ENCODE data around the gene PRKCE. TPM values are rescaled to one million over a fixed set of nuclear protein-coding genes. Genes with fewer than 3 reads are reported as not detected.

PRKCE gene
- total and polyA plus RNA-seq, 4 donors: 2.5 to 38.6 (median 5.8) TPM

DNA sequence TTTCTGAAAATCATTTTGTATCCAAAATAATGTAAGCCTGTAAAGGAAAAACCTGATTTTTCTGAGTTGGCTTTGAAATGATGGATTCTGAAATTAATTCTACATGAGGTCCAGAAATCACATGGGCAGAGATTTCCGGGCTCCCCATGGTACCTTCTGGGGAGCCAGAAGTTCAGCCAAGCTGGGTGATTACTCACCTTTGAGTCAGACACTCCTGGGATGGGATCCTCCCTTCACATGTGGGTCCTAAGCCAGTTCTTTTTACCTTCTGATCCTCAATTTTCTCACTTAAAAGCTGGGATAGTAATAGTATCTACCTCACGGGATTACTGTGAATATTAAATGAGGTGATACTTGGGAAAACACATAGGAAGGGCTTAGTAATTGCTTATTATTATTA, 465.9 kb downstream of the PRKCE start:
- WGBS: 76% methylated on average over 2 of the region's 2 CpGs
- no peak overlapping the region for H3K4me3 ChIP-seq (ENCODE audit: low read depth in 1 of 3, low read length in 3 of 3)

DNA sequence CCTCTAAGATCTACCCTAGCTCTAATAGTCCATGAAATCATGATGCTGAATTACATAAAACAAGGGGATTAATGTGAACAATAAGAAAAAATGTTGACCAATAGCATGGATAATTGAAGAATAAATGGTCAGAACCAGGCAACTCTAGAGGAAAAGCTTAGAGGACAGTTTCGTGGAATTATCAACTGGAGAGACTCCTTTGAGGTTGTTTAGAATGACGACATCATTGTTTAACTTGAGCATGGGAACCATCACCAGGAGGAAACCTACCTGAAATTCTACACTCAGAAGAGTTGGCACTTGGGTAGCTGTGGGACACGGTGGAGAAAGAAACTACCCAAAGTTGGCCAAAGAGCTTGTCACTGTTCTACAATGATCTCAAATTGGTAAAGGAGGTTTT, 466.5 kb downstream of the PRKCE start:
- WGBS: 82% methylated on average over 3 of the region's 3 CpGs

More for the DNA sequence above, 465.9 kb downstream of the PRKCE start:
- no peaks in the 10 kb centered on the region for H3K9me3 ChIP-seq (ENCODE audit: control insufficient read depth in 4 of 4, low read length in 3 of 4)
- H3K9ac ChIP-seq (ENCODE audit: low read depth in 1 of 2, low read length in 2 of 2): no peak overlapping the region
- no peaks in the 10 kb centered on the region for H3K36me3 ChIP-seq (ENCODE audit: control insufficient read depth in 4 of 4, insufficient read depth in 3 of 4, low read depth in 1 of 4, low read length in 3 of 4)
- no peak for DNase-seq (ENCODE audit: low spot score)
- H3K27me3 ChIP-seq (ENCODE audit: control insufficient read depth in 4 of 4, insufficient read depth in 4 of 4, low read length in 3 of 4): no peaks in the 10 kb centered on the region
- TF ChIP-seq, protein P1, sequence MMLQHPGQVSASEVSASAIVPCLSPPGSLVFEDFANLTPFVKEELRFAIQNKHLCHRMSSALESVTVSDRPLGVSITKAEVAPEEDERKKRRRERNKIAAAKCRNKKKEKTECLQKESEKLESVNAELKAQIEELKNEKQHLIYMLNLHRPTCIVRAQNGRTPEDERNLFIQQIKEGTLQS (IDR thresholded peaks at IDR 0.05): no peak
- TF ChIP-seq EGR1 (IDR thresholded peaks at IDR 0.05; ENCODE audit: low read depth in 2 of 2) (no peak), RXRA (IDR thresholded peaks at IDR 0.05) (no peak), JUND (IDR thresholded peaks at IDR 0.05) (no peak), TAF1 (conservative IDR thresholded peaks at IDR 0.05) (no peak), NR2F2 (IDR thresholded peaks at IDR 0.05) (no peak), RAD21 (IDR thresholded peaks at IDR 0.05) (no peak), GABPA (IDR thresholded peaks at IDR 0.05 in 1 of 2, conservative IDR thresholded peaks at IDR 0.05 in 1 of 2) (no peak), FOXA2 (IDR thresholded peaks at IDR 0.05) (no peak), HNF4G (IDR thresholded peaks at IDR 0.05) (no peak), HNF4A (conservative IDR thresholded peaks at IDR 0.05) (no peak), SP1 (IDR thresholded peaks at IDR 0.05) (no peak)
- TF ChIP-seq, protein P2, sequence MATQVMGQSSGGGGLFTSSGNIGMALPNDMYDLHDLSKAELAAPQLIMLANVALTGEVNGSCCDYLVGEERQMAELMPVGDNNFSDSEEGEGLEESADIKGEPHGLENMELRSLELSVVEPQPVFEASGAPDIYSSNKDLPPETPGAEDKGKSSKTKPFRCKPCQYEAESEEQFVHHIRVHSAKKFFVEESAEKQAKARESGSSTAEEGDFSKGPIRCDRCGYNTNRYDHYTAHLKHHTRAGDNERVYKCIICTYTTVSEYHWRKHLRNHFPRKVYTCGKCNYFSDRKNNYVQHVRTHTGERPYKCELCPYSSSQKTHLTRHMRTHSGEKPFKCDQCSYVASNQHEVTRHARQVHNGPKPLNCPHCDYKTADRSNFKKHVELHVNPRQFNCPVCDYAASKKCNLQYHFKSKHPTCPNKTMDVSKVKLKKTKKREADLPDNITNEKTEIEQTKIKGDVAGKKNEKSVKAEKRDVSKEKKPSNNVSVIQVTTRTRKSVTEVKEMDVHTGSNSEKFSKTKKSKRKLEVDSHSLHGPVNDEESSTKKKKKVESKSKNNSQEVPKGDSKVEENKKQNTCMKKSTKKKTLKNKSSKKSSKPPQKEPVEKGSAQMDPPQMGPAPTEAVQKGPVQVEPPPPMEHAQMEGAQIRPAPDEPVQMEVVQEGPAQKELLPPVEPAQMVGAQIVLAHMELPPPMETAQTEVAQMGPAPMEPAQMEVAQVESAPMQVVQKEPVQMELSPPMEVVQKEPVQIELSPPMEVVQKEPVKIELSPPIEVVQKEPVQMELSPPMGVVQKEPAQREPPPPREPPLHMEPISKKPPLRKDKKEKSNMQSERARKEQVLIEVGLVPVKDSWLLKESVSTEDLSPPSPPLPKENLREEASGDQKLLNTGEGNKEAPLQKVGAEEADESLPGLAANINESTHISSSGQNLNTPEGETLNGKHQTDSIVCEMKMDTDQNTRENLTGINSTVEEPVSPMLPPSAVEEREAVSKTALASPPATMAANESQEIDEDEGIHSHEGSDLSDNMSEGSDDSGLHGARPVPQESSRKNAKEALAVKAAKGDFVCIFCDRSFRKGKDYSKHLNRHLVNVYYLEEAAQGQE (IDR thresholded peaks at IDR 0.05): no peak
- TF ChIP-seq, protein P3, sequence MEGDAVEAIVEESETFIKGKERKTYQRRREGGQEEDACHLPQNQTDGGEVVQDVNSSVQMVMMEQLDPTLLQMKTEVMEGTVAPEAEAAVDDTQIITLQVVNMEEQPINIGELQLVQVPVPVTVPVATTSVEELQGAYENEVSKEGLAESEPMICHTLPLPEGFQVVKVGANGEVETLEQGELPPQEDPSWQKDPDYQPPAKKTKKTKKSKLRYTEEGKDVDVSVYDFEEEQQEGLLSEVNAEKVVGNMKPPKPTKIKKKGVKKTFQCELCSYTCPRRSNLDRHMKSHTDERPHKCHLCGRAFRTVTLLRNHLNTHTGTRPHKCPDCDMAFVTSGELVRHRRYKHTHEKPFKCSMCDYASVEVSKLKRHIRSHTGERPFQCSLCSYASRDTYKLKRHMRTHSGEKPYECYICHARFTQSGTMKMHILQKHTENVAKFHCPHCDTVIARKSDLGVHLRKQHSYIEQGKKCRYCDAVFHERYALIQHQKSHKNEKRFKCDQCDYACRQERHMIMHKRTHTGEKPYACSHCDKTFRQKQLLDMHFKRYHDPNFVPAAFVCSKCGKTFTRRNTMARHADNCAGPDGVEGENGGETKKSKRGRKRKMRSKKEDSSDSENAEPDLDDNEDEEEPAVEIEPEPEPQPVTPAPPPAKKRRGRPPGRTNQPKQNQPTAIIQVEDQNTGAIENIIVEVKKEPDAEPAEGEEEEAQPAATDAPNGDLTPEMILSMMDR (IDR thresholded peaks at IDR 0.05; ENCODE audit: low read depth, low read length, missing input control): no peak
- TF ChIP-seq, protein P4, sequence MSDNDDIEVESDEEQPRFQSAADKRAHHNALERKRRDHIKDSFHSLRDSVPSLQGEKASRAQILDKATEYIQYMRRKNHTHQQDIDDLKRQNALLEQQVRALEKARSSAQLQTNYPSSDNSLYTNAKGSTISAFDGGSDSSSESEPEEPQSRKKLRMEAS (IDR thresholded peaks at IDR 0.05): no peak
- TF ChIP-seq, protein P5, sequence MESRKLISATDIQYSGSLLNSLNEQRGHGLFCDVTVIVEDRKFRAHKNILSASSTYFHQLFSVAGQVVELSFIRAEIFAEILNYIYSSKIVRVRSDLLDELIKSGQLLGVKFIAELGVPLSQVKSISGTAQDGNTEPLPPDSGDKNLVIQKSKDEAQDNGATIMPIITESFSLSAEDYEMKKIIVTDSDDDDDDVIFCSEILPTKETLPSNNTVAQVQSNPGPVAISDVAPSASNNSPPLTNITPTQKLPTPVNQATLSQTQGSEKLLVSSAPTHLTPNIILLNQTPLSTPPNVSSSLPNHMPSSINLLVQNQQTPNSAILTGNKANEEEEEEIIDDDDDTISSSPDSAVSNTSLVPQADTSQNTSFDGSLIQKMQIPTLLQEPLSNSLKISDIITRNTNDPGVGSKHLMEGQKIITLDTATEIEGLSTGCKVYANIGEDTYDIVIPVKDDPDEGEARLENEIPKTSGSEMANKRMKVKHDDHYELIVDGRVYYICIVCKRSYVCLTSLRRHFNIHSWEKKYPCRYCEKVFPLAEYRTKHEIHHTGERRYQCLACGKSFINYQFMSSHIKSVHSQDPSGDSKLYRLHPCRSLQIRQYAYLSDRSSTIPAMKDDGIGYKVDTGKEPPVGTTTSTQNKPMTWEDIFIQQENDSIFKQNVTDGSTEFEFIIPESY (IDR thresholded peaks at IDR 0.05): no peak
- H3K27ac ChIP-seq (ENCODE audit: low read depth in 1 of 2, low read length in 2 of 2): peak overlapping the region; percentile 3 to 19
- peaks cover 0 to 3% (median 0%) of the 10 kb centered on the region in 4 donors for H3K4me1 ChIP-seq (ENCODE audit: control insufficient read depth in 4 of 4, insufficient read depth in 4 of 4, low read length in 3 of 4)

More for the DNA sequence above, 466.5 kb downstream of the PRKCE start:
- Histone ChIP-seq H3K27me3 (ENCODE audit: control insufficient read depth in 4 of 4, insufficient read depth in 4 of 4, low read length in 3 of 4) (no peaks in the 10 kb centered on the region), H3K4me3 (ENCODE audit: low read depth in 1 of 3, low read length in 3 of 3) (no peak overlapping the region), H3K4me1 (ENCODE audit: control insufficient read depth in 4 of 4, insufficient read depth in 4 of 4, low read length in 3 of 4) (peaks cover 0 to 3% (median 0%) of the 10 kb centered on the region in 4 donors), H3K9ac (ENCODE audit: low read depth in 1 of 2, low read length in 2 of 2) (no peak overlapping the region), H3K36me3 (ENCODE audit: control insufficient read depth in 4 of 4, insufficient read depth in 3 of 4, low read depth in 1 of 4, low read length in 3 of 4) (no peaks in the 10 kb centered on the region), H3K27ac (ENCODE audit: low read depth in 1 of 2, low read length in 2 of 2) (peak overlapping the region in 1 of 2 donors; percentile 46), H3K9me3 (ENCODE audit: control insufficient read depth in 4 of 4, low read length in 3 of 4) (no peaks in the 10 kb centered on the region)
- TF ChIP-seq TAF1 (conservative IDR thresholded peaks at IDR 0.05) (no peak), JUND (IDR thresholded peaks at IDR 0.05) (no peak)
- TF ChIP-seq, protein P2 (IDR thresholded peaks at IDR 0.05): no peak
- TF ChIP-seq, protein P3 (IDR thresholded peaks at IDR 0.05; ENCODE audit: low read depth, low read length, missing input control): no peak
- TF ChIP-seq, protein P1 (IDR thresholded peaks at IDR 0.05): no peak
- DNase-seq (ENCODE audit: low spot score): no peak

Measured in liver (tissue), 9 donors.